NCI-H1105 (cell line): ENCODE data around the gene TBC1D5.
"Not testable (repeated sequence)": the region's sequence is repeated elsewhere in the genome, so short reads cannot be mapped to it uniquely, and the experiment has no call there.

ENCODE experiments used
- DNase-seq: peaks from one replicate; lab custom pipeline; 2025; lab: John Stamatoyannopoulos, UW

Gene TBC1D5

GRCh38 chr3:17749705-17750293 lies 7.4 kb upstream of the TBC1D5 start:
- DNase-seq, result no peak

GRCh38 chr3:17749281-17749680 lies 6.8 kb upstream of the TBC1D5 start:
- no peak for DNase-seq

- DNase-seq, result no peak
These were observed 5.4 kb upstream of the TBC1D5 start for GRCh38 chr3:17747890-17748247.

- no peak for DNase-seq
These were observed 4.9 kb upstream of the TBC1D5 start for GRCh38 chr3:17747174-17747889.

- no peak for DNase-seq
These were observed 3.5 kb upstream of the TBC1D5 start for GRCh38 chr3:17745894-17746293.

GRCh38 chr3:17745301-17745700 lies 2.9 kb upstream of the TBC1D5 start:
- no peak for DNase-seq

- DNase-seq, result no peak
These were observed 2.3 kb upstream of the TBC1D5 start for GRCh38 chr3:17744693-17745092.

GRCh38 chr3:17743658-17743995 lies 1.2 kb upstream of the TBC1D5 start:
- no peak for DNase-seq

GRCh38 chr3:17742880-17743657 lies 638 bp upstream of the TBC1D5 start:
- DNase-seq, result no peak

- no peak for DNase-seq
These were observed 770 bp downstream of the TBC1D5 start for GRCh38 chr3:17741621-17742101.

GRCh38 chr3:17740721-17741141 lies 1.7 kb downstream of the TBC1D5 start:
- no peak for DNase-seq

- DNase-seq, result no peak
These were observed 3.5 kb downstream of the TBC1D5 start for GRCh38 chr3:17738921-17739320.

- DNase-seq, result no peak
These were observed 4.2 kb downstream of the TBC1D5 start for GRCh38 chr3:17738219-17738618.

- no peak for DNase-seq
These were observed 4.8 kb downstream of the TBC1D5 start for GRCh38 chr3:17737591-17737990.

GRCh38 chr3:17735362-17735761 lies 7.1 kb downstream of the TBC1D5 start:
- not testable (repeated sequence) for DNase-seq

GRCh38 chr3:17733768-17734167 lies 8.7 kb downstream of the TBC1D5 start:
- no peak for DNase-seq

GRCh38 chr3:17733215-17733614 lies 9.2 kb downstream of the TBC1D5 start:
- DNase-seq, result no peak

GRCh38 chr3:17730318-17730967 lies 12.0 kb downstream of the TBC1D5 start:
- DNase-seq, result no peak

- no peak for DNase-seq
These were observed 16.1 kb downstream of the TBC1D5 start for GRCh38 chr3:17726313-17726712.

GRCh38 chr3:17725844-17726243 lies 16.6 kb downstream of the TBC1D5 start:
- not testable (repeated sequence) for DNase-seq

GRCh38 chr3:17724948-17725347 lies 17.5 kb downstream of the TBC1D5 start:
- no peak for DNase-seq

GRCh38 chr3:17724122-17724521 lies 18.3 kb downstream of the TBC1D5 start:
- DNase-seq, result no peak

GRCh38 chr3:17717411-17717810 lies 25.0 kb downstream of the TBC1D5 start:
- no peak for DNase-seq
